ENCODE data around the gene MXI1.
"Not testable (repeated sequence)": the region's sequence is repeated elsewhere in the genome, so short reads cannot be mapped to it uniquely, and the experiment has no call there.

MXI1 gene

DNA sequence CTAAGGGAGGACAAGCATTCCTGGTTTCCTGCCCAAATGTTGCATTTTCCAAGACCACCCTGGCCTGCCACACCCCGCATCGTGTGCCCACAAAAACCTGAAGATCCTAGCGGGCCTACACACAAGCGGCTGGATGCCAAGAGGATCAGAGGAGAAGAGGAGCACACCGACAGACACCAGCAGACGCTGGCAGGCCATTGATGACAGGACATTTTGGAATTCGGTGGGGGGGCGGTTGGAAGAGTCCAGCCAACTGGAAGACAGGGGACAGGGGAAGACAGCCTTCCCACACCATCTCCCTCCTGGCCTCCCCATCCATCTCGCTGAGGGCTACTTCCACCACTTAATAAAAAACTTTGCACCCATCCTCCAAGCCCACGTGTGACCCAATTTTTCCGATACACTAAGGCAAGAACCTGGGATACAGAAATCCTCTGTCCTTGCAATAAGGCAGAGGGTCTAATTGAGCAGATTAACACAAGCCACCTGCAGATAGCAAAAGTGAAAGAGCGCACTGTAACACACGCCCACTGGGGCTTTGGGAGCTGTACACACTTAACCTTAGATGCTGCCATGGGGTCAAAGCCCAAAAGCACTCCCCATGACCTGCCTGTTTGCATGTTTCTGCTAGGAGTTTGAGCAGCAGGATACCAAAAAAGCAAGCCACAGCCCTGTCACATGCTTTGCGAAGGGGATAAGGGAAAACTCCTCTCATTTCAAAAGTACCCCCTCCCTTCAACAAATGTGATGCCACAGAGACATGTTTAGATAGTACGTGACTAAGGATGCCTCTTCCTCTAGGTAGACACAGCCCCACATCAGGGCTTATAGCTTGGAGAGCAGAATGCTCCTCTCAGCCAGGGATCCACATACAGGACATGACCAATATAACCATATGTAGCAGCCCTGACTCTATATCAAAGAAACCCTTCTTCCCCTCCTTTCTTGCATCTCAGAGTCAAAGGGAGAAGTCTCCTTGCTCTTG is 110.8 kb downstream of the MXI1 start:
- Mint-ChIP-seq H3K4me3 (no peak overlapping the region), H3K27ac (no peak overlapping the region)

DNA sequence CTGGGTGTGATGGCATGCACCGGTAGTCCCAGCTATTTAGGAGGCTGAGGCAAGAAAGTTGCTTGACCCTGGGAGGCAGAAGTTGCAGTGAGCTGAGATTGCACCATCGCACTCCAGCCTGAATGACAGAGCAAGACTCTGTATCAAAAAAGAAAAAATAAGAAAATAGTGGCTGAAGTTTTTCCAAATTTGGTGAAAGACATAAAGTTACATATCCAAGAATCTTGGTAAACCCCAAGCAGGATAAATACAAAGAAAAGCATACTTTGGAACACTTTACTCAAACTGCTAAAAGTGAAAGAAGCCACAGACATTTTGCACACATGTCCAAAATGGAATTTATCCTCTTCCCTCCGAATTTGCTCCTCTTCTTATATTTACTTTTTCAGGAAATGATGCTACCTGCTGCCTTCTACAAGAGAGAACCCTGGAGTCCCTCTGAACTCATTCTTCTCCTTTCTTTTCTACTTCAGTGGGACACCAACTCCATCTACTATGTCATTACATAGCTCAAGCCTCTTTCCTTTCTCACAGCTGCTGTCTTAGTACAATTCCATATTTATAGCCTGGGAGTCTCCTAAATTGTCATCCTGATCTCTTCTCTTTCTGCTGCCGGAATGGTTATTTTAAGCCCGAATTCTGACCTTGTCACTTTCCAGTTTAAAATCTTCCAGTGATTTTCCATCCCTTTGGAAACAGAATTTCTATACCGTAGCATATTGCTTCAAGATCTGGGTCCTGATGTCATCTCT is 114.6 kb downstream of the MXI1 start:
- H3K4me1 Mint-ChIP-seq: peaks cover 39% of the 10 kb centered on the region
- no peak overlapping the region for H3K4me3 Mint-ChIP-seq
- peaks cover 9% of the 10 kb centered on the region for H3K9me3 Mint-ChIP-seq
- H3K27me3 Mint-ChIP-seq: no peaks in the 10 kb centered on the region
- H3K36me3 Mint-ChIP-seq: no peaks in the 10 kb centered on the region
- ATAC-seq: no peak
- H3K27ac Mint-ChIP-seq: no peak overlapping the region

More for the DNA sequence above, 110.8 kb downstream of the MXI1 start:
- Mint-ChIP-seq H3K9me3 (peaks cover 9% of the 10 kb centered on the region), H3K27me3 (no peaks in the 10 kb centered on the region), H3K4me1 (no peaks in the 10 kb centered on the region), H3K36me3 (no peaks in the 10 kb centered on the region)
- ATAC-seq: no peak

DNA sequence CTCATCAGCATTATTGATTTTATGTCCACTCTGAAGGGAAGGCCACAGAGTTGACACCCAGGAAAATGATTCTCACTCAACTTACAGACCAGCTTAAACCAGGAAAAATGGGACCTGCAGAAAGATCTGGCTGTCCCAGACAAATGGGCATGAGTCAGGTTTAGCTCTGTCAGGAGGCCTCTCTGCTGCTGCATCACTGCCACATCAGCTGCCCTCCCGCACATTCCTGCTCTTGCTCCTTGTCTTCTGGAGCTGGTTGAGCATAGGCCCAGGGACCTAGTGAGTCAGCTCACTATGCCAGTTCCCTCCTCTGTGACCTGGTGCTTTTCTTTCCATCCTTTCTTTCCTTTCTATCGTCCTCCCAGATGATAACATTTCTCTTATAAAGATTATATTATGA is 116.1 kb downstream of the MXI1 start:
- peaks cover 9% of the 10 kb centered on the region for H3K9me3 Mint-ChIP-seq
- H3K4me1 Mint-ChIP-seq: peaks cover 44% of the 10 kb centered on the region
- H3K4me3 Mint-ChIP-seq: no peak overlapping the region
- H3K27me3 Mint-ChIP-seq: no peaks in the 10 kb centered on the region
- peak overlapping the region; percentile 87 for H3K27ac Mint-ChIP-seq
- no peaks in the 10 kb centered on the region for H3K36me3 Mint-ChIP-seq
- no peak for ATAC-seq

DNA sequence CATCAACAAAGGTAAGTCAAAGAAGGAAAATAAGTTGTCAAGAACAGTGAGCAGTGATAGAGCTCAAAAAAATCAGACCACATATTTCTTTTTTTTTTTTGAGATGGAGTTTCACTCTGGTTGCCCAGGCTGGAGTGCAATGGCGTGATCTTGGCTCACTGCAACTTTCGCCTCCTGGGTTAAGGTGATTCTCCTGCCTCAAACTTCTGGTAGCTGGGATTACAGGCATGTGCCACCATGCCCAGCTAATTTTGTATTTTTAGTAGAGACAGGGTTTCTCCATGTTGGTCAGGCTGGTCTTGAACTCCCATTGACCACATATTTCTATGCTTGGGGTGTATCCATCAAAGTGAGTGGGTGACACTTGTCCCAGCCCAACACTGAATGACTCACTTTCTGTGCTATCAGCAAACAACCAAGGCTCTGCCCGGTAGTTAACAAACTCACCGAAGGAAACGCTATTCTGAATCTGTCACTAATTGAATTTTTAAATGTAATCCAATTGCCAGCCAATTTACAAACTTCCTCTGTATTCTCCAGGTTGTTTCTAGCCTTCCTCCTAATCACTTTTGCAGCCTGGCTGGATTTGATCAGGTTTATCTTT is 116.9 kb downstream of the MXI1 start:
- H3K9me3 Mint-ChIP-seq: peaks cover 9% of the 10 kb centered on the region
- peak overlapping the region; percentile 55 for H3K4me3 Mint-ChIP-seq
- no peaks in the 10 kb centered on the region for H3K27me3 Mint-ChIP-seq
- no peaks in the 10 kb centered on the region for H3K36me3 Mint-ChIP-seq
- H3K27ac Mint-ChIP-seq: peak overlapping the region; percentile 87
- H3K4me1 Mint-ChIP-seq: peaks cover 44% of the 10 kb centered on the region
- peak; percentile 81 for ATAC-seq

DNA sequence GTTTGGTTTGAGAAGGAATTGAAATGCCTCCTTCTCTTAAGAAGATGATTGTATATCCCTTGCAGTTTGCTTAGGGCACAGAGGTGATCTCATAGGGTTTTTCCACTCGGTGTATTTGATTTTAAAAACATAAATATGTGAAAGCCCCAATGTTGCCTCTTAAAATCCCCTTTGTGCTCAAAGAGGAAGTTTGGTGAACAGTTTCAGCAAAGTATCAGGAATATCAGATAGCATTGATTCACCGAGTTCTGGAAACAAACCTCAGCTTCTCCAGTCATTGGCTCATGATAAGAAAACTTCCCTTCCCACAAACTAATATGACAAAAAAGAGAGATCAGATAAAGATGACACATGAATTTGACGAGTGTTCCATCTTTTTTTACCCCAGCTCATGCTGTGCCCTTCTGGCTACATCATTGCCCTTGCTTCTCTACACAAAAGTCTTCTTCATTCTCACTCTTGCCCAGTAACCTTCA is 117.4 kb downstream of the MXI1 start:
- H3K4me3 Mint-ChIP-seq: peak overlapping the region; percentile 55
- H3K4me1 Mint-ChIP-seq: peaks cover 44% of the 10 kb centered on the region
- ATAC-seq: peak; percentile 89

DNA sequence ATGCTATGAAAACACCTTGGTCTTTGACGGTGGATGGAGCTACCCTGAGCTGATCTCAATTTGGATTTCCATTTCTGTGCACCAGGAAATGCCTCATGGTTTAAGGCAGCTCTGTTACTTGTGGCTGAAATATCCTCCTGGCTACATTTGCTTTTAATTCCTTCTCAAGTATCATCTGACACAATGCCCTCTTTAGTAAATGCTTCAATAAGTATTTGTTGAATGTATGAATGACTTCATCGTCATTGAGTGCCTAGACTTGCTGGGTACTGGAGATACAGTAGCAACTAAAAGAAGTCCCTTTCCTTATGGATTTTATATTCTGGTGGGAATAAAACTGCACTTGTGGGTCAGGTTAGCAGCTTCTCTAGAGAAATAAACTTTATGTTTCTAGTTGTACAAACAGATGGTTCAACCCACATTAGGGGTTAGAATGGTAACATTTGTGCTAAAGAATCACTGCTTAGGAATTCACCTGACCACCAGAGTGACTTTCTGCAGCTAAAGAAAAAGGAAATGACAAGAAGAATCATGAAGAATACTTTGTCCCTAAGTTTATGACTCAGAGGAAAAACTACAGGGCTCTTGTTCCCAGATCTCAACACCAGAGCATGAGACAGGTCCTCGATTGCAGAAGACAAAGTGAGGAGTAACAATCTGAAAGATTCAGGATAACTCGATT is 119.1 kb downstream of the MXI1 start:
- peaks cover 12% of the 10 kb centered on the region for H3K36me3 Mint-ChIP-seq
- peaks cover 19% of the 10 kb centered on the region for H3K9me3 Mint-ChIP-seq
- no peak for ATAC-seq
- peak overlapping the region; percentile 87 for H3K27ac Mint-ChIP-seq
- no peak overlapping the region for H3K4me3 Mint-ChIP-seq
- H3K27me3 Mint-ChIP-seq: no peaks in the 10 kb centered on the region
- H3K4me1 Mint-ChIP-seq: peaks cover 44% of the 10 kb centered on the region

More for the DNA sequence above, 117.4 kb downstream of the MXI1 start:
- peaks cover 5% of the 10 kb centered on the region for H3K36me3 Mint-ChIP-seq
- H3K9me3 Mint-ChIP-seq: peaks cover 8% of the 10 kb centered on the region
- H3K27me3 Mint-ChIP-seq: no peaks in the 10 kb centered on the region
- peak overlapping the region; percentile 87 for H3K27ac Mint-ChIP-seq

DNA sequence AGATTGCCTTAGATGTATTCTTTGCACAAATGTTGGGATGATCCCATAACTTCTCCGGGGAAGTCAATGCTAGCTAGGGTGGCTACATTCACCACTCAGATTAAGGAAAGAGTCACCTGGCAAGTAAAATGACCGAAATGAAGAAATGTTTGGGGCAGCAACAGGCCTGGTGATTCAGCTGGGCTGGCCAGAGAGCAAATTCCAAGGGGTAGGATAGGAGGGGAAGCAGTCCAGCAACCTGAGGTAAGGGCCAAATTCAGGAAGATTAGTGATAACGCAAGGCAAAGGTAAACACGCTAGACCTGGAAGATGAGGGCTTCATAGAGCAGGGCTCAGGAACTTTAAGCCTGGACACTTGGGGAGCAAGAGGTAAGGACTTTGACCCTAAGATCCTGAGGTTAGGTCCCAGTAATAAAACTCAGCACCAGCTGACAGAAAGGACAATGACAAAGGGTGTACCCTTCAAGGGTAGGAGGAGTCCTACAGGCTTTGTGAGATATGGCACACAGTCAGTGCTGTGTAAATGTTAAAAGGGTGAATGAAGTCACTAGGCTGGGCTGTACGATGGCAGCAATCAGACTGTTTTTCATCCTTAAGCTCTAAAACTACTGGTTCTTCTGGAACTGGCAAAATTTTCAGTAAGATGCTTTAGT is 120.0 kb downstream of the MXI1 start:
- ATAC-seq: no peak
- H3K4me3 Mint-ChIP-seq: no peak overlapping the region
- H3K27me3 Mint-ChIP-seq: no peaks in the 10 kb centered on the region
- H3K4me1 Mint-ChIP-seq: peaks cover 44% of the 10 kb centered on the region
- peaks cover 16% of the 10 kb centered on the region for H3K9me3 Mint-ChIP-seq
- H3K27ac Mint-ChIP-seq: peak overlapping the region; percentile 87
- H3K36me3 Mint-ChIP-seq: peaks cover 12% of the 10 kb centered on the region

DNA sequence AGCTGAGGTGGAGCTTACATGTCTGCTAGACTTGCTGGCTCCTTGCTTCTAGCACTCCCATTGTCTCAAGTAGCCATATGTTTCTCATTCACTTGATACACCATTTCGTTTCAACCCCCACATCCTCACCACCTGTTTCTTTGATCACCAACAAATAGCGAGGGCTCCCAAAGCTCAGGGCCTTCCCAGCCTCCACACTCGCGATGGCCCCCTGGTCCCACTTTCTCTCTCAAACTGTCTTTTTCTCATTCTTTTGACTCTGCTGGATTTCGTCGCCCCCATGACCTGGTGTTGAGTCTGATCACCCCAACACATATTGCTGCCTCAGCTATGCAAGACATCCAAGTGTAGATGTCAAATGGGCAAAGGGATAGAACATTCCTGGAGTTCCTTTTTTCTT is 123.3 kb downstream of the MXI1 start:
- H3K9me3 Mint-ChIP-seq: peaks cover 14% of the 10 kb centered on the region
- H3K27ac Mint-ChIP-seq: no peak overlapping the region
- H3K27me3 Mint-ChIP-seq: no peaks in the 10 kb centered on the region
- no peak for ATAC-seq
- peaks cover 12% of the 10 kb centered on the region for H3K36me3 Mint-ChIP-seq
- no peak overlapping the region for H3K4me3 Mint-ChIP-seq
- peaks cover 26% of the 10 kb centered on the region for H3K4me1 Mint-ChIP-seq

DNA sequence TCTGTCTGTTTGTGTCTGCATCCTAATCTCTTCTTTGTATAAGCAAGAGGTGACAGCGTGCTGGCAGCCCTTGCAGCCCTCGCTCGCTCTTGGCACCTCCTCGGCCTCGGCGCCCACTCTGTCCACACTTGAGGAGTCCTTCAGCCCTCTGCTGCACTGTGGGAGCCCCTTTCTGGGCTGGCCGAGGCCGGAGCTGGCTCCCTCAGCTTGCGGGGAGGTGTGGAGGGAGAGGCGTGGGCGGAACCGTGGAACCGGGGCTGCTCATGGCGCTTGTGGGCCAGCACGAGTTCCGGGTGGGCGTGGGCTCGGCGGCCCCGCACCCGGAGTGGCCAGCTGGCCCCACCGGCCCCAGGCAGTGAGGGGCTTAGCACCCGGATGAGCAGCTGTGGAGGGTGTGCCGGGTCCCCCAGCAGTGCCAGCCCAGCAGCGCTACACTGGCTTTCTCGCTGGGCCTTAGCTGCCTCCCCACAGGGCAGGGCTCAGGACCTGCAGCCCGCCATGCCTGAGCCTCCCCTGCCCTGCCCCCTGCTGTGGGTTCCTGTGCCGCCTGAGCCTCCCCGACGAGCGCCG is 123.9 kb downstream of the MXI1 start:
- peaks cover 20% of the 10 kb centered on the region for H3K4me1 Mint-ChIP-seq
- H3K36me3 Mint-ChIP-seq: peaks cover 12% of the 10 kb centered on the region
- not testable (repeated sequence) for ATAC-seq, H3K27ac Mint-ChIP-seq, H3K27me3 Mint-ChIP-seq, H3K4me3 Mint-ChIP-seq
- H3K9me3 Mint-ChIP-seq: peaks cover 14% of the 10 kb centered on the region

DNA sequence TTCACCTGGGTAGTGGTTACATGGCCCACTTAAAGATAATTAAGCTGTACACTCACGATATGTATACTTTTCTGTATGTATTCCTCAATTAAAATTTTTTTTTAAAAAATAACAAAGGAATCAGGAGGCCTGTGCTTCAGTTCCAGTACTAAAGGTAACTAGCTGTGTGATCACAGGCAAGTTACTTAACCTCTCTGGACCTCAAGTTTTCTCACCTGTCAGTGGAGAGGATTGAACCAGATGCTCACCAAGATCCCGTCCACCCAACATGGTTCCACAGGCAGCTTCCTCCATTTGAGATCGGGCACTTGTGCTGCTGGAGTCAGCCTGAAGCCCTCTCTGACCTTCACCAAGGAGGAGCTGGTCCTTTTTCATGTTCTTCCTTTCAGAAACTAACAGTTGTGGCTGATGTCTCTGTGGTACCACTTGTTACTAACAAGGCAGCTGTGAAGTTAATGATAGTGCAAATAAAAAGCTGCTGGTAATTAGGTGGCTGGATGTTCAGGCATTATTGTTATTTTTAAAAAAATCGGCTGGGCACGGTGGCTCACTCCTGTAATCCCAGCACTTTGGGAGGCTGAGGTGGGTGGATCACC is 126.8 kb downstream of the MXI1 start:
- H3K4me3 Mint-ChIP-seq: no peak overlapping the region

DNA sequence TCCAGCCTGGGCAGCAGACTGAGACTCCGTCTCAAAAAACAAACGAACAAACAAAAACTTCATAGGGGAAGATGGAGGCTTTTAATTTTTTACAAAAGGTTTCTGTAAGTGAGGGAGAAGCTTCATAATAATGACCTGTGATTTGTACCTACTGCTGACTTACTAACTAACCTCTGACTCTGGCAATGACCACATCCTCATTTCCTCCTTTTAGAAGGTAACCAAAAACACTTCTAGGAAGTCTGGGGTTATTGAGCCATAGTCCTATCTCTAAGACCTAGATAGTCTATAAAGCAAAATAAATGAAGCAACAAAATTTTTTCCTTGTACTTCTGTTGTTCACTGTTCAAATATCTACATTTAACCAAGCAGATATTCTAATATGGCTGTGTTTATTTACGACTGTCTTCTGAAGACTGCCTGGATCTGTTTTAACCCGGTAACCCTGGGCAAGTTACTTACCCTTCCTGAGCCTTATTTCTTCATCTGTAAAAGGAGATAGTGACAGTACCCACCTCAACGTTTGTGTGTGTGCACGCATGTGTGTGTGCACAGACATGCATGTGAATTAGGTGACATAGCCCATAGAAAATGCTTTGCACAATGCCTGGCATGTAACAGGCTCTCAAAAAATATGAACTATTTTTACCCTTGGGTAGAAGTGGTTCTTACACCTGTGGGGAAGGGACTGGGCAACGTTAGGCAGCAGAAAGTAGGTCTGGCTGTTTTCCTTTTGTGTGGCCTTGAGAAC is 128.1 kb downstream of the MXI1 start:
- H3K27ac Mint-ChIP-seq: no peak overlapping the region
- H3K4me3 Mint-ChIP-seq: no peak overlapping the region
- no peak for ATAC-seq
- H3K9me3 Mint-ChIP-seq: peaks cover 7% of the 10 kb centered on the region
- peaks cover 8% of the 10 kb centered on the region for H3K27me3 Mint-ChIP-seq
- H3K36me3 Mint-ChIP-seq: peaks cover under 1% of the 10 kb centered on the region
- H3K4me1 Mint-ChIP-seq: peaks cover 7% of the 10 kb centered on the region

More for the DNA sequence above, 126.8 kb downstream of the MXI1 start:
- ATAC-seq: no peak
- H3K9me3 Mint-ChIP-seq: peaks cover 14% of the 10 kb centered on the region
- no peaks in the 10 kb centered on the region for H3K27me3 Mint-ChIP-seq
- no peak overlapping the region for H3K27ac Mint-ChIP-seq
- H3K36me3 Mint-ChIP-seq: peaks cover 12% of the 10 kb centered on the region
- H3K4me1 Mint-ChIP-seq: peaks cover 7% of the 10 kb centered on the region

DNA sequence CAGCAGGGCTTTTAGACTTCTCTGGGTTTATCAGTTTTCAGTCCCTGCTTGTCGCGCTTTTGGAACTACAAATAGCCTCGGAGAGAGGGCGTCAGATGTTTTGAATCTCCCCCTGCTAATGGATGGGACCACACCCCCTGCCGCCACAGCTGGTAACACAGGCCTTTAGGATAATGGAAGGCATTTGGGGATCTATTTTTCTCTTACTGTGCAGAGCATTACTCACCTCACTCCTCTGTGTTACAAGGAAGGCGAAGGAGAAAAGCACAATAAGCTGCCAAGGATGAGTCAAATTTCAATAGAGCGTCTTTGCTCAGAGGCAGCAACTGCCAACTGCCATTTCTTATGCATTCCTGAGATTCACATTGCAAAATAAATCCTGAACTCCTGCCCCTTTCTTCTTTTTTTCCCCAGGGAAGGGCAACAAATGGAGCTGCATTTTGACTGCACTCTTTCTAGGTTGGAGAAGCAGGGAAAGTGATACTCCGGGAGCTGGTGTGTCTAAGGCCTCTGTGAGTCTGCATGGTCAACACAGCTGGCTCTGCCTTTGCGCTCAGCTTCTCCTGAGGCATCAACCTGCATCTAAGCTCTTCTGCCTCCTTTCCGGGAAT is 128.8 kb downstream of the MXI1 start:
- Mint-ChIP-seq H3K4me1 (peaks cover 7% of the 10 kb centered on the region), H3K27ac (no peak overlapping the region), H3K36me3 (no peaks in the 10 kb centered on the region), H3K4me3 (no peak overlapping the region), H3K27me3 (peaks cover 9% of the 10 kb centered on the region), H3K9me3 (no peaks in the 10 kb centered on the region)
- ATAC-seq: no peak

Data from stimulated activated memory B cell treated with anti-CD40 and anti-IgM and Interleukin-4, amounts not matched to agents 10 μg/mL and 1 μg/mL and 100 μg/mL, for 72 hours (primary cell).